PC-9 (cell line): ENCODE results near the gene NLGN4X. TPM values are rescaled to one million over a fixed set of nuclear protein-coding genes. Genes with fewer than 3 reads are reported as not detected.

Source experiments
- BruUV-seq: library from RNA; stranded (reverse); fragments of 400-500 nt; replicated peaks from 2 replicates; lab custom pipeline; 2021; lab: Mats Ljungman, UMichigan
- CTCF ChIA-PET: fragments of 300-600 bp; sonication (Branson Sonifier 250); formaldehyde crosslinking; loops from one replicate; lab custom pipeline; 2022; ENCODE audit warnings: antibody characterized with exemption; lab: Charles Lee
- POLR2A ChIA-PET: fragments of 300-600 bp; sonication (Branson Sonifier 250); formaldehyde crosslinking; loops from one replicate; lab custom pipeline; 2022; ENCODE audit warnings: antibody characterized with exemption; ENCODE audit not compliant: unreplicated experiment; lab: Charles Lee
- DNase-seq, 2 experiments: peaks; one replicate each; pipeline versions ENCODE4 v3.0.0 to v3.0.0-alpha.2; 2015 to 2022; ENCODE audit warnings: mixed read lengths in 1 of 2
- H2AFZ ChIP-seq: fragments of 200-600 bp; sonication (generic); 2 replicates; pipeline ENCODE4 v1.8.1; 2017; ENCODE audit warnings: antibody characterized with exemption
- H3F3A ChIP-seq: fragments of 200-600 bp; sonication (generic); 2 replicates; pipeline ENCODE4 v1.8.1; 2017; ENCODE audit warnings: antibody characterized with exemption, mild to moderate bottlenecking, low read depth; ENCODE audit not compliant: insufficient read depth
- H3K27ac ChIP-seq: fragments of 200-600 bp; sonication (generic); 2 replicates; pipeline ENCODE4 v1.6.1; 2016; ENCODE audit warnings: mixed run types
- H3K27me3 ChIP-seq: fragments of 200-600 bp; sonication (generic); 2 replicates; pipeline ENCODE4 v1.6.1; 2016; ENCODE audit warnings: low read depth, mixed run types; ENCODE audit not compliant: insufficient read depth
- H3K36me3 ChIP-seq: fragments of 200-600 bp; sonication (generic); 2 replicates; pipeline ENCODE4 v1.6.1; 2016; ENCODE audit warnings: low read depth, mixed run types
- H3K4me1 ChIP-seq: fragments of 200-600 bp; sonication (generic); replicated peaks from 2 replicates; pipeline ENCODE4 v1.6.1; 2016; ENCODE audit warnings: mixed run types; ENCODE audit not compliant: insufficient read depth
- H3K4me2 ChIP-seq: fragments of 200-600 bp; sonication (generic); 2 replicates; pipeline ENCODE4 v1.6.1; 2017; ENCODE audit warnings: mixed run types
- H3K4me3 ChIP-seq: fragments of 200-600 bp; sonication (generic); 2 replicates; pipeline ENCODE4 v1.6.1; 2016; ENCODE audit warnings: mixed run types
- H3K79me2 ChIP-seq: fragments of 200-600 bp; sonication (generic); 2 replicates; pipeline ENCODE4 v1.6.1; 2017; ENCODE audit warnings: low read depth, mixed run types
- H3K9me2 ChIP-seq: fragments of 200-600 bp; sonication (generic); 2 replicates; pipeline ENCODE4 v1.8.1; 2017; ENCODE audit warnings: mild to moderate bottlenecking; ENCODE audit not compliant: insufficient read depth
- H3K9me3 ChIP-seq: fragments of 200-600 bp; sonication (generic); 2 replicates; pipeline ENCODE4 v1.8.1; 2016; ENCODE audit warnings: low read depth; ENCODE audit not compliant: insufficient read depth
- H4K20me1 ChIP-seq: fragments of 200-600 bp; sonication (generic); 2 replicates; pipeline ENCODE4 v1.8.1; 2017; ENCODE audit not compliant: insufficient read depth
- CTCF ChIP-seq: fragments of 200-600 bp; sonication (generic); conservative IDR thresholded peaks from 2 replicates; pipeline ENCODE4 v1.6.1; 2017; ENCODE audit warnings: mixed run types, antibody characterized with exemption, mild to moderate bottlenecking, moderate library complexity
- EZH2 ChIP-seq: fragments of 200-600 bp; sonication (generic); IDR thresholded peaks from 2 replicates; pipeline ENCODE4 v1.8.0; 2017; ENCODE audit warnings: antibody characterized with exemption, low read depth
- intact Hi-C: fragments of 100-400 bp; cut with micrococcal nuclease; formaldehyde crosslinking; loops from one replicate; pipeline ENCODE4 v1.10.0; 2022; ENCODE audit not compliant: unreplicated experiment
- total RNA-seq: library from RNA; stranded (reverse); gene quantifications from 2 replicates; pipeline ENCODE4 v1.2.3, GENCODE V29; 2021

NLGN4X gene
- total RNA-seq, 1 experiment from 2014 or later = 0.31 TPM

GRCh38 chrX:5898463-5898862 lies 330.2 kb downstream of the NLGN4X start:
- no peaks in the 10 kb centered on the region for H3K9me2 ChIP-seq
- no peak overlapping the region for H3K4me2 ChIP-seq
- TF ChIP-seq EZH2 (no peak), CTCF (no peak)
- intact Hi-C loops = no loop called here
- no peak overlapping the region for H3K4me3 ChIP-seq
- H3K79me2 ChIP-seq = no peaks in the 10 kb centered on the region
- H3K27me3 ChIP-seq = no peaks in the 10 kb centered on the region
- H3F3A ChIP-seq = no peaks in the 10 kb centered on the region
- H3K36me3 ChIP-seq = no peaks in the 10 kb centered on the region
- DNase-seq = no peak
- H4K20me1 ChIP-seq = no peaks in the 10 kb centered on the region
- H3K4me1 ChIP-seq = no peaks in the 10 kb centered on the region
- H3K9me3 ChIP-seq = no peaks in the 10 kb centered on the region
- no peak overlapping the region for H2AFZ ChIP-seq
- no peak overlapping the region for H3K27ac ChIP-seq
- ChIA-PET CTCF (no interaction called here), POLR2A (no interaction called here)
- BruUV-seq = no TSS peak

- Histone ChIP-seq H3K4me1 (no peaks in the 10 kb centered on the region), H3F3A (no peaks in the 10 kb centered on the region), H3K9me2 (no peaks in the 10 kb centered on the region), H3K36me3 (no peaks in the 10 kb centered on the region), H3K27ac (no peak overlapping the region), H2AFZ (no peak overlapping the region), H3K4me2 (no peak overlapping the region), H3K9me3 (no peaks in the 10 kb centered on the region), H4K20me1 (no peaks in the 10 kb centered on the region), H3K4me3 (no peak overlapping the region), H3K79me2 (no peaks in the 10 kb centered on the region), H3K27me3 (no peaks in the 10 kb centered on the region)
- BruUV-seq = no TSS peak
- no peak for TF ChIP-seq EZH2
- DNase-seq = no peak
- intact Hi-C loops = no loop called here
- CTCF ChIA-PET = no interaction called here
- POLR2A ChIA-PET = no interaction called here
Observed at GRCh38 chrX:5891378-5891777, 337.3 kb downstream of the NLGN4X start.

- Histone ChIP-seq H4K20me1 (no peaks in the 10 kb centered on the region), H3K27ac (no peak overlapping the region), H3F3A (no peaks in the 10 kb centered on the region), H2AFZ (no peak overlapping the region), H3K27me3 (0 out of 2 replicates have a peak, but pooled peaks cover 4% of the 10 kb centered on the region), H3K79me2 (no peaks in the 10 kb centered on the region), H3K9me3 (no peaks in the 10 kb centered on the region), H3K4me2 (no peak overlapping the region), H3K36me3 (no peaks in the 10 kb centered on the region), H3K4me1 (no peaks in the 10 kb centered on the region), H3K4me3 (no peak overlapping the region), H3K9me2 (no peaks in the 10 kb centered on the region)
- intact Hi-C loops = no loop called here
- POLR2A ChIA-PET = no interaction called here
- no TSS peak for BruUV-seq
- TF ChIP-seq CTCF (peak; percentile 68), EZH2 (no peak)
- DNase-seq = no peak
- CTCF ChIA-PET = no interaction called here
Observed at GRCh38 chrX:5876984-5877596, 351.6 kb downstream of the NLGN4X start.

- intact Hi-C loops = no loop called here
- no peak for TF ChIP-seq EZH2
- no peak for TF ChIP-seq CTCF
- no peaks in the 10 kb centered on the region for H3K9me3 ChIP-seq
- 0 out of 2 replicates have a peak, but pooled peaks cover 2% of the 10 kb centered on the region for H3K27me3 ChIP-seq
- H4K20me1 ChIP-seq = no peaks in the 10 kb centered on the region
- no TSS peak for BruUV-seq
- H3K36me3 ChIP-seq = no peaks in the 10 kb centered on the region
- ChIA-PET POLR2A (no interaction called here), CTCF (no interaction called here)
- H2AFZ ChIP-seq = no peak overlapping the region
- no peak overlapping the region for H3K4me3 ChIP-seq
- H3K9me2 ChIP-seq = no peaks in the 10 kb centered on the region
- no peak overlapping the region for H3K4me2 ChIP-seq
- no peak overlapping the region for H3K27ac ChIP-seq
- no peaks in the 10 kb centered on the region for H3K4me1 ChIP-seq
- no peak for DNase-seq
- no peaks in the 10 kb centered on the region for H3K79me2 ChIP-seq
- no peaks in the 10 kb centered on the region for H3F3A ChIP-seq
Observed at GRCh38 chrX:5870238-5870637, 358.4 kb downstream of the NLGN4X start.
